ENCODE results near the gene KCTD11.
"Not testable (repeated sequence)": the region's sequence is repeated elsewhere in the genome, so short reads cannot be mapped to it uniquely, and the experiment has no call there.

Gene KCTD11

DNA sequence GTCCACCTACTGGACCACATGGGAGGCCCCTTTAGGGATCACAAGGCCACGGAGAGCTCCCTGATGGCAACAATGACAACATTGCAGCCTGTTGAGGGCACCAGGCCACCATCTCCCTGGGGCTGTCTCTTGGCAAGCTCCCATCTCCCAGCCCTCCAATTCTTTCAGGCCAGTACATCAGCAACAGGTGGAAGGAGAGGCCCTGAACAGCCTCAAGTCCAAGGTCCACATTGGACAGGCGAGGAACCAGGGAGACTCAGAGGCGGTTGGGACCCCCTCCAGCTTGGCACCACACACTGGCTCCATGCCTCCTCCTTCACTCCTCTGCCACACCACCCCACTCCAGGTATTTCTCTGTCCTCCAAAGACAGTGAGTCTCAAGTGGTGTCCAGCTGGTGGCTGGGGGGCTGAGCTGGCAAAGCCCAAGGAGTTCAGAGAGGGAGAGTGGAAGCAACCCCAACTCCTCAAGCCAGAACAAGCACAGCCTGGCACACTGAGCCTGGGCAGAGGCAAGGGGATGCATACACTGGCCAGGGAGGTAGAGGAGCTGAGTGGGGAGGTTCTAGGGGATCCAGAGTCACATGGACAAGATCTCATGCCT is 16.9 kb upstream of the KCTD11 start:
- H3K4me3 ChIP-seq (ENCODE audit: low read depth in 1 of 2, low read length in 2 of 2): no peak overlapping the region
- H3K9ac ChIP-seq (ENCODE audit: low read length): no peak overlapping the region
- no peaks in the 10 kb centered on the region for H3K9me3 ChIP-seq (ENCODE audit: low read length)
- H3K27me3 ChIP-seq (ENCODE audit: control insufficient read depth in 1 of 2, insufficient read depth in 2 of 2, low read length in 2 of 2): peaks cover 0 to 31% of the 10 kb centered on the region in 2 donors
- H3K27ac ChIP-seq (ENCODE audit: low read depth, low read length): no peak overlapping the region
- H3K36me3 ChIP-seq (ENCODE audit: insufficient read depth, low read length): no peaks in the 10 kb centered on the region
- peaks cover 8% of the 10 kb centered on the region for H3K4me1 ChIP-seq (ENCODE audit: insufficient read depth, low read length)

DNA sequence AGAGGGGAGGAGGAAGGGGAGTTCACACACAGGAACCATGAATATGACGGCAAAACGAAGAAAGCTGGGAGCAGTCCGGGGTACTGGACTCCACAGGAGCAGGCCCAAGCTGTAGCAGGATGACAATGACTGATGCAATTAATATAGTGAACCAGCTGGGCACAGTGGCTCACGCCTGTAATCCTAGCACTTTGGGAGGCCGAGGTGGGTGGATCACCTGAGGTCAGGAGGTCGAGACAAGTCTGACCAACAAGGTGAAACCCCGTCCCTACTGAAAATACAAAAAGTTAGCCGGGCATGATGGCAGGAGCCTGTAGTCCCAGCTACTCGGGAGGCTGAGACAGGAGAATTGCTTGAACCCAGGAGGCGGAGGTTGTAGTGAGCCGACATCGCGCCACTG is 16.2 kb upstream of the KCTD11 start:
- H3K9ac ChIP-seq (ENCODE audit: low read length); H3K4me1 ChIP-seq (ENCODE audit: insufficient read depth, low read length); H3K27ac ChIP-seq (ENCODE audit: low read depth, low read length); H3K4me3 ChIP-seq (ENCODE audit: low read depth in 1 of 2, low read length in 2 of 2); H3K36me3 ChIP-seq (ENCODE audit: insufficient read depth, low read length); H3K9me3 ChIP-seq (ENCODE audit: low read length): not testable (repeated sequence)
- H3K27me3 ChIP-seq (ENCODE audit: control insufficient read depth in 1 of 2, insufficient read depth in 2 of 2, low read length in 2 of 2): peaks cover 0 to 35% of the 10 kb centered on the region in 2 donors

DNA sequence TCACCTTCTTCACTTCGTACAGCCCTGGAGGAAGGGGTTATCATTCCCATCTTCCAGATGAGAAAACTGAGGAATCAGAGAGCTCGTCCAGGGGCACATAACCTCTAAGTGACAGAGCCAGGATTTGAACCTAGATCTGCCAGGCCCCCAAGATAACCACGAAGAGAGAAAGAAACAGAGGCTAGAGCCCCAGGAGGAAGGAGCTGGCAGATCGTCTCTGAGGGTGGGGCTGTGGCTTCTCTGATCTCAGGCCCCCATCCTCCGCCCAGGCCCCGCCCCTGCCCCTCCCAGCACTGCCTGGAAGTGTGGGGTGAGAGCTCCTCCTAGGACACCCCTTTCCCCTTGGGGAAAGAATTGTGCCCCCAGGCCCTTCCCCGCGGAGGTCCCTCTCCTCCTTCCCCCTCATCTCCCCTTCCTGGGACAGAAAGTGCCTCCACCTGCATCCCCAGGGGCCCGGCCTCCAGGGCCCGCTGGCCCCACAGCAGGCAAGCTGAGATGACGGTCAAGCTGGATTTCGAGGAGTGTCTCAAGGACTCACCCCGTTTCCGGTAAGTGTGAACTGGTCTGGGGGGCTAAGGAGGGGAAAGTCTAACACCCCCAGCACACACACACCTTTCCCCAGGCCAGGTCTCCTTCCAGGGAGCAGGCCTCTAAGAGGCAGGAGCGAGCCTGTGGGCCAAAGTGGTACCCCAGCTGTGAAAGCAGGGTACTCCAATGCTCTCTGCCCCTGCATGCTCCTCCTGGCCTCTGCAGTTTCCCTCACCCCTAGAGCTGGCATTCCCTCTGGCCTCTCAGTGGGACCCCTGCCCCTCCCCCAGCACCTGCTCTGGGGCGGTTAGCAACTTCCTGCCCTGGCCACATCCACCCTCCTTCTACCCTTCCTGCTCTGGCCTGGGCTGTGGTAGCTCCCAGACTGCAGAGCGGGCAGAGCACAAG is 15.5 kb upstream of the KCTD11 start, which contains the start of gene ACAP1:
Gene ACAP1 (plus strand): TSS at position 290 of the 936 bp plus-strand sequence. CDS start 206 bp downstream, at position 496.
- Histone ChIP-seq H3K27me3 (ENCODE audit: control insufficient read depth in 1 of 2, insufficient read depth in 2 of 2, low read length in 2 of 2) (peaks cover 0 to 42% of the 10 kb centered on the region in 2 donors), H3K4me3 (ENCODE audit: low read depth in 1 of 2, low read length in 2 of 2) (no peak within 1 kb of the TSS), H3K9me3 (ENCODE audit: low read length) (no peaks in the 10 kb centered on the region), H3K9ac (ENCODE audit: low read length) (no peak within 1 kb of the TSS), H3K27ac (ENCODE audit: low read depth, low read length) (no peak within 1 kb of the TSS), H3K4me1 (ENCODE audit: insufficient read depth, low read length) (no peaks in the 10 kb centered on the region), H3K36me3 (ENCODE audit: insufficient read depth, low read length) (no peaks in the 10 kb centered on the region)

DNA sequence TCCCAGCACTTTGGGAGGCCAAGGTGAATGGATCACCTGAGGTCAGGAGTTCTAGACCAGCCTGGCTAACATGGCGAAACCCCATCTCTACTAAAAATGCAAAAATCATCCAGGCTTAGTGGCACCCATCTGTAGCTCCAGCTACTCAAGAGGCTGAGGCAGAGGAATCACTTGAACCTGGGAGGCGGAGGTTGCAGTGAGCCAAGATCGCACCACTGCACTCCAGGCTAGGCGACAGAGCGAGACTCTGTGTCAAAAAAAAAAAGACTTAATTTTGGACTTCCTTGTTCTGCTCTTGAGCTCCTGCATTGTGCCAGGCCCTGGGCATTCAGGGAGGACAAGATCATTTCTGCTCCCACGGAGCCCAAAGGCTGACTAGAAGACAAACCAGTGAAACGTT is 14.4 kb upstream of the KCTD11 start:
- peaks cover 0 to 47% of the 10 kb centered on the region in 2 donors for H3K27me3 ChIP-seq (ENCODE audit: control insufficient read depth in 1 of 2, insufficient read depth in 2 of 2, low read length in 2 of 2)
- not testable (repeated sequence) for H3K27ac ChIP-seq (ENCODE audit: low read depth, low read length); H3K9ac ChIP-seq (ENCODE audit: low read length); H3K4me1 ChIP-seq (ENCODE audit: insufficient read depth, low read length); H3K4me3 ChIP-seq (ENCODE audit: low read depth in 1 of 2, low read length in 2 of 2); H3K9me3 ChIP-seq (ENCODE audit: low read length); H3K36me3 ChIP-seq (ENCODE audit: insufficient read depth, low read length)

DNA sequence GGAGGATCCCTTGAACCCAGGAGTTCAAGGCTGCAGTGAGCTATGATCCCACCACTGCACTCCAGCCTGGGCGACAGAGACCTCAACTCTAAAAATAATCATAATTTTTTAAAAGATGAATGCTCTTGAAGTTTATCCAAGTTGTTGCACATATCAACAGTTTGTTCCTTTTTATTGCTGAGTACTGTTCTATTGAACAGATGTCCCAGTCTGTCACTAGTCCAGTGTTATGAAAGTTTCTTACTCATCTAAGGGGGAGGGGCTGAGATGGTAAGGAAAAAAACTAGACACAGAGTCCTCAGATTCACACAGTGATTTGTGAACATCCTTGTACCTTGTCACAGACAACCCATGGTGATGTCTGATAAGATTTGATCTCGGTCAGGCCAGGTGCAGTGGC is 11.8 kb upstream of the KCTD11 start:
- Histone ChIP-seq H3K36me3 (ENCODE audit: insufficient read depth, low read length) (no peaks in the 10 kb centered on the region), H3K9me3 (ENCODE audit: low read length) (no peaks in the 10 kb centered on the region)

DNA sequence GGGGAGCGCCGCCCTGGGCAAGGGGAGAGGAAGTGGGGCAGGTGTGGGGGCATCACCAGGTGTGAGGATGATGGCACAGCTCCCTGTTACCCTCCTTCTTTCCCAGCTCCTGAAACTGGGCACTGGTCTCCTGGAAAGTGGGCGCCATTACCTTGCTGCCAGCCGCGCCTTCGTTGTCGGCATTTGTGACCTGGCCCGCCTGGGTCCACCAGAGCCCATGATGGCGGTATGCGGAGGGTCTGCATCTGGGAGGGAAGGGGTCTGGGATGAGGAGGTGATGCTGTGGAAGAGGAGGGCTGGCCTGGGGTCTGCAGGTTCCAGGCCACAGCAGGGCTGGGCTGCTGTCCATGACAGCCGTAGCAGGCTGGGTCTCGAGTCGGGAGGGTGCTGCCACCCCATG is 10.1 kb upstream of the KCTD11 start:
- peaks cover 0 to 39% of the 10 kb centered on the region in 2 donors for H3K27me3 ChIP-seq (ENCODE audit: control insufficient read depth in 1 of 2, insufficient read depth in 2 of 2, low read length in 2 of 2)
- no peak overlapping the region for H3K9ac ChIP-seq (ENCODE audit: low read length)
- H3K4me3 ChIP-seq (ENCODE audit: low read depth in 1 of 2, low read length in 2 of 2): no peak overlapping the region
- no peaks in the 10 kb centered on the region for H3K4me1 ChIP-seq (ENCODE audit: insufficient read depth, low read length)
- H3K9me3 ChIP-seq (ENCODE audit: low read length): no peaks in the 10 kb centered on the region
- H3K27ac ChIP-seq (ENCODE audit: low read depth, low read length): no peak overlapping the region
- no peaks in the 10 kb centered on the region for H3K36me3 ChIP-seq (ENCODE audit: insufficient read depth, low read length)

More for the DNA sequence above, 11.8 kb upstream of the KCTD11 start:
- Histone ChIP-seq H3K27ac (ENCODE audit: low read depth, low read length) (no peak overlapping the region), H3K4me1 (ENCODE audit: insufficient read depth, low read length) (no peaks in the 10 kb centered on the region), H3K9ac (ENCODE audit: low read length) (no peak overlapping the region), H3K4me3 (ENCODE audit: low read depth in 1 of 2, low read length in 2 of 2) (no peak overlapping the region), H3K27me3 (ENCODE audit: control insufficient read depth in 1 of 2, insufficient read depth in 2 of 2, low read length in 2 of 2) (peaks cover 0 to 55% of the 10 kb centered on the region in 2 donors)

DNA sequence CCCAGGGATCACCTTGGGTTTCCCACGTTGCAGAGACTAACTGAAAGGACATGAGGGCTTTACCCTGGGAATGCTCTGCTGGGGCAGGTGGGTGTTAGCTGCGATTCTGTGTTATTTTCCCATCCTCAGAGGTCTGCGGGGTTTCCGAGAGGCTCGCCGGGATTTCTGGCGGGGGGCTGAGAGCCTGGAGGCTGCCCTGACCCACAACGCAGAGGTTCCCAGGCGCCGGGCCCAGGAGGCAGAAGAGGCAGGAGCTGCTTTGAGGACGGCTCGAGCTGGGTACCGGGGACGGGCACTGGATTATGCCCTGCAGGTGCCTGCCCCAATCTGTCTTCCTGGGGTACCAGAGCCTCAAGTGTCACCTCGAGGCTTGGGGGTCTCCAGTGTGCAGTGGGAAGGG is 8.7 kb upstream of the KCTD11 start:
- Histone ChIP-seq H3K4me3 (ENCODE audit: low read depth in 1 of 2, low read length in 2 of 2) (no peak overlapping the region), H3K4me1 (ENCODE audit: insufficient read depth, low read length) (no peaks in the 10 kb centered on the region), H3K27me3 (ENCODE audit: control insufficient read depth in 1 of 2, insufficient read depth in 2 of 2, low read length in 2 of 2) (peaks cover 0 to 33% of the 10 kb centered on the region in 2 donors), H3K9ac (ENCODE audit: low read length) (no peak overlapping the region), H3K9me3 (ENCODE audit: low read length) (no peaks in the 10 kb centered on the region), H3K27ac (ENCODE audit: low read depth, low read length) (no peak overlapping the region), H3K36me3 (ENCODE audit: insufficient read depth, low read length) (no peaks in the 10 kb centered on the region)

DNA sequence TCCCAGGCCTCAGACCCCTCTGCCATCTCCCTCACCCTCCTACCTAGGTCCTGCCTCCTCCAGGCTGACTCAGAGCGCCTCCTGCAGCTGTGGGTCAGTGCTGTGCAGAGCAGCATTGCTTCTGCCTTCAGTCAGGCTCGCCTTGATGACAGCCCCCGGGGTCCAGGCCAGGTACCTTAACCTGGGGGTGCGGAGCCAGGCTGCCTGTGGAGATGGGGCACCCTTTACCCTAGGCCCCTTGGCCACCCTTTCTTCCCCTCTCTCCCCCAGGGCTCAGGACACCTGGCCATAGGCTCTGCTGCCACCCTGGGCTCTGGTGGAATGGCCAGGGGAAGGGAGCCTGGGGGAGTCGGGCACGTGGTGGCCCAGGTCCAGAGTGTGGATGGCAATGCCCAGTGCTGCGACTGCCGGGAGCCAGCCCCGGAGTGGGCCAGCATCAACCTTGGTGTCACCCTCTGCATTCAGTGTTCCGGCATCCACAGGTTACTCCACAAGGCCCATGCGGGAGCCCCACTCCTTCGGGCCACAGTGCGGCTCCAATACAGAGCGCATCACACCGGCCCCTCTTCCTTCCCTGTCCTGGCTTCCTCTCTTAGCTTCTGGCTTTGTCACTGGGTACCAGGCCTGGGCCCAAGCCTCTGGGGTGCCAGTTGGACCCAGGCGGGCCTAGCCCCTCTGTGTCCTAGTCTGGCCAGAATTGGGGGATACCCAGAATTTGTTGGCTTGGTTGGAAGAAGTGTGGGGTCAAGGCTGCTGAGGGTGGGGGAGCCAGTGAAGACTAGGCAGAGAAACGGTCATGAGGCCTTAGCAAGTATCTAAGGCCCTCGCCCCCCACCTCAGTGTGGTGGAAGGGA is 5.0 kb upstream of the KCTD11 start:
- Histone ChIP-seq H3K9ac (ENCODE audit: low read length) (no peak overlapping the region), H3K4me1 (ENCODE audit: insufficient read depth, low read length) (peaks cover 5% of the 10 kb centered on the region), H3K27me3 (ENCODE audit: control insufficient read depth in 1 of 2, insufficient read depth in 2 of 2, low read length in 2 of 2) (peaks cover 0 to 10% of the 10 kb centered on the region in 2 donors), H3K9me3 (ENCODE audit: low read length) (no peaks in the 10 kb centered on the region), H3K4me3 (ENCODE audit: low read depth in 1 of 2, low read length in 2 of 2) (no peak overlapping the region), H3K27ac (ENCODE audit: low read depth, low read length) (no peak overlapping the region), H3K36me3 (ENCODE audit: insufficient read depth, low read length) (no peaks in the 10 kb centered on the region)

DNA sequence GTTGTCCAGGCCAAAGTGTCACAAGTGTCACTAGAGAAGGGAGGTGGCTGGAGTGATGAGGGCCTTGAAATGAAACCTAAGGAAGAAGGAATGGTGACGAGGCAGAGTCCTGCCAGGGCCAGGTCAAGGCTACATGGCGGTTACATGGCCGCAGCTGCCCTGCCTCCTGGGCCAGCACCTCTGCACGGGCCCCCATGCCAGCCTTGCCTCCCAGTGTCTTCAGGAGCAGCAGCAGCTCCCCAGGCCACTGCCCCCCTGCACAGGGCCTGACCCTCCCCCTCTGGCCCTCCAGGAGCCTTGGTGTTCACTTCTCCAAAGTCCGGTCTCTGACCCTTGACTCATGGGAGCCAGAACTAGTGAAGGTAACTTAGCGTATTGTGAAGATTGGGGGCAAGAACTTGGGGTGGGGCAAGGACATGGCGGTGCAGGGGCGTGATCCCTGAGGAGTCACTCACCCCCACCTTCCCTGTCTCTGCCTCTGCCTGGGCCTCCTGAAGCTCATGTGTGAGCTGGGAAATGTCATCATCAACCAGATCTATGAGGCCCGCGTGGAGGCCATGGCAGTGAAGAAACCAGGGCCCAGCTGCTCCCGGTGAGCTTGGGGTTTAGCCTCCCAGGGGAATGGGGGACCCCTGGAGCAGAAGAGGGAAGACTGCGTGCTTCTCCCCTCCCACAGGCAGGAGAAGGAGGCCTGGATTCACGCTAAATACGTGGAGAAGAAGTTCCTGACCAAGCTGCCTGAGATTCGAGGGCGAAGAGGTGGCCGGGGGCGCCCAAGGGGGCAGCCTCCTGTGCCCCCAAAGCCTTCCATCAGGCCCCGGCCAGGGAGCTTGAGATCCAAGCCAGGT is 4.1 kb upstream of the KCTD11 start:
- H3K36me3 ChIP-seq (ENCODE audit: insufficient read depth, low read length): no peaks in the 10 kb centered on the region
- H3K4me3 ChIP-seq (ENCODE audit: low read depth in 1 of 2, low read length in 2 of 2): no peak overlapping the region
- no peak overlapping the region for H3K27ac ChIP-seq (ENCODE audit: low read depth, low read length)
- H3K4me1 ChIP-seq (ENCODE audit: insufficient read depth, low read length): peaks cover 9% of the 10 kb centered on the region
- no peaks in the 10 kb centered on the region for H3K9me3 ChIP-seq (ENCODE audit: low read length)
- no peak overlapping the region for H3K9ac ChIP-seq (ENCODE audit: low read length)
- H3K27me3 ChIP-seq (ENCODE audit: control insufficient read depth in 1 of 2, insufficient read depth in 2 of 2, low read length in 2 of 2): peaks cover 0 to 10% of the 10 kb centered on the region in 2 donors

DNA sequence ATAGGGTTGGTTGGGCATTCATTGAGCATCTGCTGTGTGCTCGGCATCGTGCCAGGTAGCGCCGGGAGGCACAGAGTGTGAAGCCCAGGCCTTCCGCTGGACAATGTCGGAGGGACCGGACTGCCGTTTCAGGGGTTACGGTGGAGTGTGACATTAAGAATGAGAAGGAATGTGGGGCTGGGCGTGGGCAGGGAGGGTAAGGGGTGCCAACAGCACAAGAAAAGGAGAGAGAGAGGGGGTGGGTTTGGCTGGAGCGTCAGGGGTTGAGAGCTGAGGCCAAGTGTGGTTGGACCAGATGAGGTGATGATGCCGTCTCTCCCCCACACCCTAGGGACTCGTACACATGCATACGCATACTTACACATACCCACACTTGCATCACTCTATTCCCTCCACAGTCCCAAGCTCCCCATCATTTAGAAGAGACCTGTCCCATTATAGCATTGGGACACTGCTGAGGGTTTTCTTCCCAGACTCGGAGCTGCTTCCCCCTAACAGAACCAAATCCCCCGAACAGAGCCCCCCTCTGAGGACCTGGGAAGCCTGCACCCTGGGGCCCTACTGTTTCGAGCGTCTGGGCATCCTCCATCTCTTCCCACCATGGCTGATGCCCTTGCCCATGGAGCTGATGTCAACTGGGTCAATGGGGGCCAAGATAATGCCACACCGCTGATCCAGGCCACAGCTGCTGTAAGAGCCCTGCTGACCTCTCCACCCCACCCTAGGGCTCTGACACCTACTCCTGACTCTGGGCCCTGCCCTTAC is 3.3 kb upstream of the KCTD11 start:
- Histone ChIP-seq H3K9me3 (ENCODE audit: low read length) (no peaks in the 10 kb centered on the region), H3K36me3 (ENCODE audit: insufficient read depth, low read length) (no peaks in the 10 kb centered on the region), H3K27me3 (ENCODE audit: control insufficient read depth in 1 of 2, insufficient read depth in 2 of 2, low read length in 2 of 2) (peaks cover 0 to 2% of the 10 kb centered on the region in 2 donors), H3K27ac (ENCODE audit: low read depth, low read length) (no peak overlapping the region), H3K4me3 (ENCODE audit: low read depth in 1 of 2, low read length in 2 of 2) (no peak overlapping the region), H3K9ac (ENCODE audit: low read length) (no peak overlapping the region), H3K4me1 (ENCODE audit: insufficient read depth, low read length) (peaks cover 17% of the 10 kb centered on the region)

Measured in muscle layer of colon (tissue), 2 donors.